GM23338 (cell line): ENCODE results near the gene RBMXL3. TPM values are rescaled to one million over a fixed set of nuclear protein-coding genes. Genes with fewer than 3 reads are reported as not detected.

Source experiments
- ATAC-seq: fragments of 200-7000 bp; cut with Tn5 transposase; 3 replicates; pipeline ENCODE4 v1.9.1; 2020
- DNase-seq: peaks from one replicate; pipeline ENCODE4 v3.0.0-alpha.2; 2015; ENCODE audit warnings: low spot score
- H2AFZ ChIP-seq: fragments of 200-600 bp; sonication (generic); 2 replicates; pipeline ENCODE4 v1.8.0; 2016; ENCODE audit warnings: antibody characterized with exemption, mild to moderate bottlenecking, moderate library complexity
- H3F3A ChIP-seq: fragments of 200-600 bp; sonication (generic); replicated peaks from 2 replicates; pipeline ENCODE4 v1.8.0; 2017; ENCODE audit warnings: antibody characterized with exemption, mixed run types, low read depth
- H3K27ac ChIP-seq: fragments of 200-600 bp; sonication (generic); 2 replicates; pipeline ENCODE4 v1.6.1; 2016; ENCODE audit warnings: low read depth
- H3K27me3 ChIP-seq: fragments of 200-600 bp; sonication (generic); 2 replicates; pipeline ENCODE4 v1.8.0; 2016; ENCODE audit warnings: mild to moderate bottlenecking, mixed run types, moderate library complexity; ENCODE audit not compliant: insufficient read depth
- H3K36me3 ChIP-seq: fragments of 200-600 bp; sonication (generic); 2 replicates; pipeline ENCODE4 v1.8.0; 2016; ENCODE audit warnings: mild to moderate bottlenecking; ENCODE audit not compliant: insufficient read depth
- H3K4me1 ChIP-seq: fragments of 200-600 bp; sonication (generic); 2 replicates; pipeline ENCODE4 v1.8.0; 2016; ENCODE audit warnings: mild to moderate bottlenecking, moderate library complexity; ENCODE audit not compliant: insufficient read depth
- H3K4me2 ChIP-seq: fragments of 200-600 bp; sonication (generic); 2 replicates; pipeline ENCODE4 v1.7.1; 2017; ENCODE audit warnings: mixed run types
- H3K4me3 ChIP-seq: fragments of 200-600 bp; sonication (generic); 2 replicates; pipeline ENCODE4 v1.6.1; 2016; ENCODE audit warnings: mixed run types
- H3K79me2 ChIP-seq: fragments of 200-600 bp; sonication (generic); replicated peaks from 2 replicates; pipeline ENCODE4 v1.8.0; 2017; ENCODE audit warnings: mild to moderate bottlenecking; ENCODE audit not compliant: insufficient read depth
- H3K9me2 ChIP-seq: fragments of 200-600 bp; sonication (generic); 2 replicates; pipeline ENCODE4 v1.8.0; 2017; ENCODE audit not compliant: insufficient read depth
- H4K20me1 ChIP-seq: fragments of 200-600 bp; sonication (generic); replicated peaks from 2 replicates; pipeline ENCODE4 v1.8.0; 2017; ENCODE audit warnings: mild to moderate bottlenecking; ENCODE audit not compliant: insufficient read depth
- H3K27ac Mint-ChIP-seq: 2 replicates; pipeline ENCODE4 v1.8.0; 2020; ENCODE audit warnings: inconsistent platforms, mild to moderate bottlenecking, moderate library complexity, mixed read lengths
- H3K27me3 Mint-ChIP-seq: 3 replicates; pipeline ENCODE4 v1.8.0; 2022; ENCODE audit warnings: low read depth, mild to moderate bottlenecking, moderate library complexity, mixed read lengths, inconsistent platforms; ENCODE audit not compliant: insufficient read depth, poor library complexity
- H3K36me3 Mint-ChIP-seq: 3 replicates; pipeline ENCODE4 v1.8.0; 2021; ENCODE audit warnings: low read depth, mild to moderate bottlenecking, inconsistent platforms, moderate library complexity, mixed read lengths
- H3K4me1 Mint-ChIP-seq: 3 replicates; pipeline ENCODE4 v1.8.0; 2020; ENCODE audit warnings: mild to moderate bottlenecking, inconsistent platforms, mixed read lengths
- H3K4me3 Mint-ChIP-seq: 3 replicates; pipeline ENCODE4 v1.8.0; 2021; ENCODE audit warnings: moderate library complexity, mild to moderate bottlenecking, inconsistent platforms, mixed read lengths
- H3K9me3 Mint-ChIP-seq: 3 replicates; pipeline ENCODE4 v1.8.0; 2020; ENCODE audit warnings: moderate library complexity, mild to moderate bottlenecking, inconsistent platforms, mixed read lengths
- CREB1 ChIP-seq: fragments of 250-450 bp; sonication (Bioruptor Pico); IDR thresholded peaks from 2 replicates; pipeline ENCODE4 v1.5.0; 2020; ENCODE audit warnings: low read depth, mild to moderate bottlenecking, moderate library complexity
- EZH2 ChIP-seq: fragments of 200-600 bp; sonication (generic); IDR thresholded peaks from one replicate; pipeline ENCODE4 v1.8.0; 2017; ENCODE audit warnings: antibody characterized with exemption, mild to moderate bottlenecking, low read depth; ENCODE audit not compliant: unreplicated experiment
- EZH2phosphoT487 ChIP-seq: fragments of 200-600 bp; sonication (generic); IDR thresholded peaks from one replicate; pipeline ENCODE4 v1.8.1; 2018; ENCODE audit warnings: antibody characterized with exemption; ENCODE audit not compliant: unreplicated experiment
- JUNB ChIP-seq: IDR thresholded peaks from one replicate; pipeline ENCODE4 v1.6.1; 2016; ENCODE audit warnings: antibody characterized with exemption; ENCODE audit not compliant: unreplicated experiment
- NANOG ChIP-seq: IDR thresholded peaks from 2 replicates; pipeline ENCODE4 v1.6.1; 2016; ENCODE audit warnings: antibody characterized with exemption, borderline replicate concordance
- POLR2AphosphoS5 ChIP-seq: IDR thresholded peaks from 2 replicates; pipeline ENCODE4 v1.6.1; 2016; ENCODE audit warnings: antibody characterized with exemption, low read depth
- STAT1 ChIP-seq: IDR thresholded peaks from one replicate; pipeline ENCODE4 v1.6.1; 2016; ENCODE audit warnings: antibody characterized with exemption; ENCODE audit not compliant: unreplicated experiment
- ZNF114 ChIP-seq: fragments of 250-450 bp; sonication (Bioruptor Pico); IDR thresholded peaks from 2 replicates; pipeline ENCODE4 v1.5.0; 2020; ENCODE audit warnings: mild to moderate bottlenecking, moderate library complexity
- ZNF331 ChIP-seq: fragments of 250-450 bp; sonication (Bioruptor Pico); IDR thresholded peaks from 2 replicates; pipeline ENCODE4 v1.5.0; 2020; ENCODE audit warnings: low read depth, mild to moderate bottlenecking, moderate library complexity
- polyA plus RNA-seq: library from polyadenylated mRNA; unstranded; fragments of >200 nt; fragmentation: Nextera tagmentation; extraction: Ambion mirVana; gene quantifications from 2 replicates; pipeline ENCODE4 v1.2.1, GENCODE V29; 2016
- total RNA-seq: library from RNA; depleted of rRNA; stranded (reverse); fragments of >200 nt; shearing (Covaris generic); gene quantifications from 2 replicates; pipeline ENCODE4 v1.2.3, GENCODE V29; 2014
- TF ChIP-seq, protein P1 (sequence below): IDR thresholded peaks from 2 replicates; pipeline ENCODE4 v1.6.1; 2016; ENCODE audit warnings: antibody characterized with exemption
- TF ChIP-seq, protein P2 (sequence below), 2 experiments: fragments of 200-600 bp in 1 of 2; sonication (generic) in 1 of 2; conservative IDR thresholded peaks; 2 replicates each; pipeline versions ENCODE4 v1.5.1 to v1.6.1; 2016 to 2017; ENCODE audit warnings: antibody characterized with exemption in 2 of 2, low read depth in 2 of 2, mild to moderate bottlenecking in 2 of 2, moderate library complexity in 1 of 2
- TF ChIP-seq, protein P3 (sequence below): IDR thresholded peaks from one replicate; pipeline ENCODE4 v1.6.1; 2018; ENCODE audit warnings: antibody characterized with exemption; ENCODE audit not compliant: unreplicated experiment
- TF ChIP-seq, protein P4 (sequence below): fragments of 250-450 bp; sonication (Bioruptor Pico); IDR thresholded peaks from 2 replicates; pipeline ENCODE4 v1.5.0; 2020; ENCODE audit warnings: mild to moderate bottlenecking, moderate library complexity

RBMXL3 gene
- total and polyA plus RNA-seq, 2 experiments from 2014 or later: not detected

DNA sequence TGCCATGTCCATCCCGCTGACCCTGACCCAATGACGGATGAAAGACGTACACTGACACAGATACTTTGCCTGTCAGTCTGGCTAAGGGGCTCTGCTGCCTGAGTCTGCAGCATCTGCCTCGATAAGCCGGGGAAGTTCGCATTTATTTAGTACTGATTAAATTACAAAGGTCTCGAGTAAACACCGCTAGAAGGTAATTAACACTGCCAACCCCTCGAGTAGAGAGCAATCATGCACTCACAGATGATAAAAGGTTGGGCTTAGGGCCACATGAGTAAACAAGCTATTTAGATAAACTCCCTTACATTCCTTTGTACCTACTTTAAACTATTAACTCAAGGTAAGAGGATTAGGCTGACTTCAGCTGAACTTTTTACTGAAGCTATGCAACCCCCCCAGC, 16.0 kb upstream of the RBMXL3 start:
- Histone ChIP-seq H2AFZ (no peak overlapping the region), H3K4me3 (no peak overlapping the region), H3K36me3 (no peaks in the 10 kb centered on the region), H3K4me1 (no peaks in the 10 kb centered on the region), H3K27ac (no peak overlapping the region), H4K20me1 (no peaks in the 10 kb centered on the region), H3F3A (no peaks in the 10 kb centered on the region), H3K27me3 (no peaks in the 10 kb centered on the region), H3K79me2 (no peaks in the 10 kb centered on the region), H3K9me2 (no peaks in the 10 kb centered on the region), H3K4me2 (no peak overlapping the region)
- Mint-ChIP-seq H3K27ac (no peak overlapping the region), H3K27me3 (no peaks in the 10 kb centered on the region), H3K4me3 (no peak overlapping the region), H3K4me1 (peaks cover 5% of the 10 kb centered on the region; the same call in 2 of the 3 replicates), H3K9me3 (no peaks in the 10 kb centered on the region; the same call in 2 of the 3 replicates), H3K36me3 (no peaks in the 10 kb centered on the region)
- DNase-seq (peak; percentile 14), ATAC-seq (no peak; the same call in 2 of the 3 replicates)
- TF ChIP-seq STAT1 (no peak), CREB1 (CRISPR knock-in tag) (no peak), JUNB (no peak), ZNF114 (no peak), ZNF331 (no peak), POLR2AphosphoS5 (no peak), EZH2phosphoT487 (no peak), EZH2 (no peak), NANOG (no peak)
- TF ChIP-seq, protein P1, sequence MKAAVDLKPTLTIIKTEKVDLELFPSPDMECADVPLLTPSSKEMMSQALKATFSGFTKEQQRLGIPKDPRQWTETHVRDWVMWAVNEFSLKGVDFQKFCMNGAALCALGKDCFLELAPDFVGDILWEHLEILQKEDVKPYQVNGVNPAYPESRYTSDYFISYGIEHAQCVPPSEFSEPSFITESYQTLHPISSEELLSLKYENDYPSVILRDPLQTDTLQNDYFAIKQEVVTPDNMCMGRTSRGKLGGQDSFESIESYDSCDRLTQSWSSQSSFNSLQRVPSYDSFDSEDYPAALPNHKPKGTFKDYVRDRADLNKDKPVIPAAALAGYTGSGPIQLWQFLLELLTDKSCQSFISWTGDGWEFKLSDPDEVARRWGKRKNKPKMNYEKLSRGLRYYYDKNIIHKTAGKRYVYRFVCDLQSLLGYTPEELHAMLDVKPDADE: no peak
- TF ChIP-seq, protein P2, sequence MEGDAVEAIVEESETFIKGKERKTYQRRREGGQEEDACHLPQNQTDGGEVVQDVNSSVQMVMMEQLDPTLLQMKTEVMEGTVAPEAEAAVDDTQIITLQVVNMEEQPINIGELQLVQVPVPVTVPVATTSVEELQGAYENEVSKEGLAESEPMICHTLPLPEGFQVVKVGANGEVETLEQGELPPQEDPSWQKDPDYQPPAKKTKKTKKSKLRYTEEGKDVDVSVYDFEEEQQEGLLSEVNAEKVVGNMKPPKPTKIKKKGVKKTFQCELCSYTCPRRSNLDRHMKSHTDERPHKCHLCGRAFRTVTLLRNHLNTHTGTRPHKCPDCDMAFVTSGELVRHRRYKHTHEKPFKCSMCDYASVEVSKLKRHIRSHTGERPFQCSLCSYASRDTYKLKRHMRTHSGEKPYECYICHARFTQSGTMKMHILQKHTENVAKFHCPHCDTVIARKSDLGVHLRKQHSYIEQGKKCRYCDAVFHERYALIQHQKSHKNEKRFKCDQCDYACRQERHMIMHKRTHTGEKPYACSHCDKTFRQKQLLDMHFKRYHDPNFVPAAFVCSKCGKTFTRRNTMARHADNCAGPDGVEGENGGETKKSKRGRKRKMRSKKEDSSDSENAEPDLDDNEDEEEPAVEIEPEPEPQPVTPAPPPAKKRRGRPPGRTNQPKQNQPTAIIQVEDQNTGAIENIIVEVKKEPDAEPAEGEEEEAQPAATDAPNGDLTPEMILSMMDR (conservative IDR thresholded peaks at IDR 0.05; ENCODE audit: low read depth in 2 of 2): no peak
- TF ChIP-seq, protein P3, sequence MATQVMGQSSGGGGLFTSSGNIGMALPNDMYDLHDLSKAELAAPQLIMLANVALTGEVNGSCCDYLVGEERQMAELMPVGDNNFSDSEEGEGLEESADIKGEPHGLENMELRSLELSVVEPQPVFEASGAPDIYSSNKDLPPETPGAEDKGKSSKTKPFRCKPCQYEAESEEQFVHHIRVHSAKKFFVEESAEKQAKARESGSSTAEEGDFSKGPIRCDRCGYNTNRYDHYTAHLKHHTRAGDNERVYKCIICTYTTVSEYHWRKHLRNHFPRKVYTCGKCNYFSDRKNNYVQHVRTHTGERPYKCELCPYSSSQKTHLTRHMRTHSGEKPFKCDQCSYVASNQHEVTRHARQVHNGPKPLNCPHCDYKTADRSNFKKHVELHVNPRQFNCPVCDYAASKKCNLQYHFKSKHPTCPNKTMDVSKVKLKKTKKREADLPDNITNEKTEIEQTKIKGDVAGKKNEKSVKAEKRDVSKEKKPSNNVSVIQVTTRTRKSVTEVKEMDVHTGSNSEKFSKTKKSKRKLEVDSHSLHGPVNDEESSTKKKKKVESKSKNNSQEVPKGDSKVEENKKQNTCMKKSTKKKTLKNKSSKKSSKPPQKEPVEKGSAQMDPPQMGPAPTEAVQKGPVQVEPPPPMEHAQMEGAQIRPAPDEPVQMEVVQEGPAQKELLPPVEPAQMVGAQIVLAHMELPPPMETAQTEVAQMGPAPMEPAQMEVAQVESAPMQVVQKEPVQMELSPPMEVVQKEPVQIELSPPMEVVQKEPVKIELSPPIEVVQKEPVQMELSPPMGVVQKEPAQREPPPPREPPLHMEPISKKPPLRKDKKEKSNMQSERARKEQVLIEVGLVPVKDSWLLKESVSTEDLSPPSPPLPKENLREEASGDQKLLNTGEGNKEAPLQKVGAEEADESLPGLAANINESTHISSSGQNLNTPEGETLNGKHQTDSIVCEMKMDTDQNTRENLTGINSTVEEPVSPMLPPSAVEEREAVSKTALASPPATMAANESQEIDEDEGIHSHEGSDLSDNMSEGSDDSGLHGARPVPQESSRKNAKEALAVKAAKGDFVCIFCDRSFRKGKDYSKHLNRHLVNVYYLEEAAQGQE: no peak
- TF ChIP-seq, protein P4, sequence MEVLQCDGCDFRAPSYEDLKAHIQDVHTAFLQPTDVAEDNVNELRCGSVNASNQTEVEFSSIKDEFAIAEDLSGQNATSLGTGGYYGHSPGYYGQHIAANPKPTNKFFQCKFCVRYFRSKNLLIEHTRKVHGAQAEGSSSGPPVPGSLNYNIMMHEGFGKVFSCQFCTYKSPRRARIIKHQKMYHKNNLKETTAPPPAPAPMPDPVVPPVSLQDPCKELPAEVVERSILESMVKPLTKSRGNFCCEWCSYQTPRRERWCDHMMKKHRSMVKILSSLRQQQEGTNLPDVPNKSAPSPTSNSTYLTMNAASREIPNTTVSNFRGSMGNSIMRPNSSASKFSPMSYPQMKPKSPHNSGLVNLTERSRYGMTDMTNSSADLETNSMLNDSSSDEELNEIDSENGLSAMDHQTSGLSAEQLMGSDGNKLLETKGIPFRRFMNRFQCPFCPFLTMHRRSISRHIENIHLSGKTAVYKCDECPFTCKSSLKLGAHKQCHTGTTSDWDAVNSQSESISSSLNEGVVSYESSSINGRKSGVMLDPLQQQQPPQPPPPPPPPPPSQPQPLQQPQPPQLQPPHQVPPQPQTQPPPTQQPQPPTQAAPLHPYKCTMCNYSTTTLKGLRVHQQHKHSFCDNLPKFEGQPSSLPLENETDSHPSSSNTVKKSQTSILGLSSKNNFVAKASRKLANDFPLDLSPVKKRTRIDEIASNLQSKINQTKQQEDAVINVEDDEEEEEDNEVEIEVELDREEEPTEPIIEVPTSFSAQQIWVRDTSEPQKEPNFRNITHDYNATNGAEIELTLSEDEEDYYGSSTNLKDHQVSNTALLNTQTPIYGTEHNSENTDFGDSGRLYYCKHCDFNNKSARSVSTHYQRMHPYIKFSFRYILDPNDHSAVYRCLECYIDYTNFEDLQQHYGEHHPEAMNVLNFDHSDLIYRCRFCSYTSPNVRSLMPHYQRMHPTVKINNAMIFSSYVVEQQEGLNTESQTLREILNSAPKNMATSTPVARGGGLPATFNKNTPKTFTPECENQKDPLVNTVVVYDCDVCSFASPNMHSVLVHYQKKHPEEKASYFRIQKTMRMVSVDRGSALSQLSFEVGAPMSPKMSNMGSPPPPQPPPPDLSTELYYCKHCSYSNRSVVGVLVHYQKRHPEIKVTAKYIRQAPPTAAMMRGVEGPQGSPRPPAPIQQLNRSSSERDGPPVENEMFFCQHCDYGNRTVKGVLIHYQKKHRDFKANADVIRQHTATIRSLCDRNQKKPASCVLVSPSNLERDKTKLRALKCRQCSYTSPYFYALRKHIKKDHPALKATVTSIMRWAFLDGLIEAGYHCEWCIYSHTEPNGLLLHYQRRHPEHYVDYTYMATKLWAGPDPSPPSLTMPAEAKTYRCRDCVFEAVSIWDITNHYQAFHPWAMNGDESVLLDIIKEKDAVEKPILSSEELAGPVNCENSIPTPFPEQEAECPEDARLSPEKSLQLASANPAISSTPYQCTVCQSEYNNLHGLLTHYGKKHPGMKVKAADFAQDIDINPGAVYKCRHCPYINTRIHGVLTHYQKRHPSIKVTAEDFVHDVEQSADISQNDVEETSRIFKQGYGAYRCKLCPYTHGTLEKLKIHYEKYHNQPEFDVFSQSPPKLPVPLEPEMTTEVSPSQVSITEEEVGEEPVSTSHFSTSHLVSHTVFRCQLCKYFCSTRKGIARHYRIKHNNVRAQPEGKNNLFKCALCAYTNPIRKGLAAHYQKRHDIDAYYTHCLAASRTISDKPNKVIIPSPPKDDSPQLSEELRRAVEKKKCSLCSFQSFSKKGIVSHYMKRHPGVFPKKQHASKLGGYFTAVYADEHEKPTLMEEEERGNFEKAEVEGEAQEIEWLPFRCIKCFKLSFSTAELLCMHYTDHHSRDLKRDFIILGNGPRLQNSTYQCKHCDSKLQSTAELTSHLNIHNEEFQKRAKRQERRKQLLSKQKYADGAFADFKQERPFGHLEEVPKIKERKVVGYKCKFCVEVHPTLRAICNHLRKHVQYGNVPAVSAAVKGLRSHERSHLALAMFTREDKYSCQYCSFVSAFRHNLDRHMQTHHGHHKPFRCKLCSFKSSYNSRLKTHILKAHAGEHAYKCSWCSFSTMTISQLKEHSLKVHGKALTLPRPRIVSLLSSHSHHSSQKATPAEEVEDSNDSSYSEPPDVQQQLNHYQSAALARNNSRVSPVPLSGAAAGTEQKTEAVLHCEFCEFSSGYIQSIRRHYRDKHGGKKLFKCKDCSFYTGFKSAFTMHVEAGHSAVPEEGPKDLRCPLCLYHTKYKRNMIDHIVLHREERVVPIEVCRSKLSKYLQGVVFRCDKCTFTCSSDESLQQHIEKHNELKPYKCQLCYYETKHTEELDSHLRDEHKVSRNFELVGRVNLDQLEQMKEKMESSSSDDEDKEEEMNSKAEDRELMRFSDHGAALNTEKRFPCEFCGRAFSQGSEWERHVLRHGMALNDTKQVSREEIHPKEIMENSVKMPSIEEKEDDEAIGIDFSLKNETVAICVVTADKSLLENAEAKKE: no peak
